HG03045 (cell line): ENCODE measurements around the gene NHS.
"Not testable (repeated sequence)": the region's sequence is repeated elsewhere in the genome, so short reads cannot be mapped to it uniquely, and the experiment has no call there.

Source experiments
- ATAC-seq: cut with Tn5 transposase; IDR thresholded peaks from one replicate; pipeline ENCODE4 v1.9.1; 2021; ENCODE audit warnings: mild to moderate bottlenecking, moderate library complexity; ENCODE audit not compliant: unreplicated experiment

The NHS gene

DNA sequence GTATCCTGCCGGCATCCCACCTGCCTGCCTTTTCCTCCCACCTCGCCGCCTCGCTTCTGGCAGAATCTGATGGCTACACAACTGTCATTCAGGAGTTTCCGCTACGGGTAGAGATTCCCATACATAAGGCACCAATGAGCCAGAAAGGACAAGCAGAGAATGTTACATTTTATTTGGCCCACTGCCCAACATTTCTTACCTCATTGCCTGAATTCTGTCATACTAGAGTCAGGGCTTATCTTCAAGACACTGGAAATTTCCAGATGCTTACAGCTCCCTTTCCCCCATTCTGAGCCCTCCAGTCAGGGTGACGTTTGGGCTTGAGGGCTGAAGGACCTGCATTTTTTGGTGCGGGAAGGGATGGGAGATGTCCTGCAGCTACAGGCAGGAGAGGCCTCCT, 113.0 kb downstream of the NHS start:
- no peak for ATAC-seq

DNA sequence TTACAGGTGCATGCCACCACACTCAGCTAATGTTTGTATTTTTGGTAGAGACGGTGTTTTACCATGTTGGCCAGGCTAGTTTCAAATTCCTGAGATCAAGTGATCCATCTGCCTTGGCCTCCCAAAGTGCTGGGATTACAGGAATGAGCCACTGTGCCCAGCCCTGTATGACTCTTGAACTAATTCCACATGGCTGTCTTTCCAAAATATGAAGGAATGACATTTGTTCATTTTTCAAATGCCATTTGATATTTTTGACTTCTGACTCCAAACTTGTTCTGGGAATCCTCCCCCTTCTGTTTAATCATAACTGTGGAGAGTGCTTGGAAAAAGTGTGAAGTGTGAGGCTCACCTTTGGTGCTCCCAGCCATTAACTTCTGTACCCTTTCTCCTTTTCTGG, 119.2 kb downstream of the NHS start:
- no peak for ATAC-seq

GRCh38 chrX:17495052-17495451, 120.1 kb downstream of the NHS start:
- ATAC-seq: no peak

DNA sequence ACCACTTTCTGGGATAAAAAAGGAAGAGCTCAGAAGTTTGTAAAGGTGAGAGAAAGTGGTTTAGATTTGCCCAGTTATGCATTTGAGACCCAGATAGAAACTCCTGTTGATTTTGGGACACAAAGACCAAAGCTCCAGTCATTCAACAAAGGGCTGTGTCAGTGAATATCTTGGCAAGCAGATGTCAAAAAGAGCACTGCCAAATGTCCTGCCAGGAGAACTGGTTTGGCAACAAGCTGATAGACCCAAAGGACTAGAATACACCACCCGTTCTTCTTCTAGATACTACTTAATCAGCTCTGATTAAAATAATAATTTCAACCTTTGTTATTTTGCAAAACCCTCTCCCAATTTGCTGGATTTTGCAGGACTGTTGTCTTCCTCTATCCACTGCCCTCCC, 121.4 kb downstream of the NHS start:
- no peak for ATAC-seq

- no peak for ATAC-seq
Observed at GRCh38 chrX:17497193-17497592, 122.2 kb downstream of the NHS start.

GRCh38 chrX:17499512-17499911, 124.5 kb downstream of the NHS start:
- no peak for ATAC-seq

GRCh38 chrX:17500145-17500579, 125.2 kb downstream of the NHS start:
- no peak for ATAC-seq

DNA sequence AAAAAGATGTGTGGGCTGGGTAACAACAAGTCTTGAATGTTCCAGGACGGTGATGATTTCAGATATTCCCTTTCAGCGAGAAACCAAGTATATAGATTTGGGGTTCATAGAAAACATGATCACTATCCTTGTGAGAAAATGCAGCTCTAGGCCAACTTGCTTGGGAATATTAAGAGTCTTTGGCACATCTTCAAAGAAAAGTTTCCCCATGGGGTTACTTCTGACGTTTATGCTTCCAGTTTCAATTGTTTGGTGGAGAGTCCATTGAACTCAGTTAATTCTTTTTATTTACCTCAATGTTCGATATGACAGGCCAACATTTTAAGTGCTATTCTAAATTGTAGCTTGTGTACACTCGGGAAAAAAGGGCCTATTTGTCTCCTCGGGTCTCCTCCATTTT, 126.7 kb downstream of the NHS start:
- ATAC-seq: no peak

DNA sequence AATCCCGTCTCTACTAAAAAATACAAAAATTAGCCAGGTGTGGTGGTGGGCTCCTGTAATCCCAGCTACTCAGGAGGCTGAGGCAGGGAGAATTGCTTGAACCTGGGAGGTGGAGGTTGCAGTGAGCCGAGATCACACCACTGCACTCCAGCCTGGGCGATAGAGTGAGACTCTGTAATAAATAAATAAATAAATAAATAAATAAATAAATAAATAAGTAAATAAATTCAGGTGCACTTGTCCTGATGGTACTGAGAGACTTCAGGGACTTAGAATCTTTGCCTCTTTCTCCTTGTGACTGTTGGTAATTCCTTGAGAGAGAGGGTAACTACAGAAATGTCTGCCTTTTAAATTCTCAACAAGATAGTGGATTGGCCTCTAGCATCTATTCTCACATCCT, 131.4 kb downstream of the NHS start:
- not testable (repeated sequence) for ATAC-seq

DNA sequence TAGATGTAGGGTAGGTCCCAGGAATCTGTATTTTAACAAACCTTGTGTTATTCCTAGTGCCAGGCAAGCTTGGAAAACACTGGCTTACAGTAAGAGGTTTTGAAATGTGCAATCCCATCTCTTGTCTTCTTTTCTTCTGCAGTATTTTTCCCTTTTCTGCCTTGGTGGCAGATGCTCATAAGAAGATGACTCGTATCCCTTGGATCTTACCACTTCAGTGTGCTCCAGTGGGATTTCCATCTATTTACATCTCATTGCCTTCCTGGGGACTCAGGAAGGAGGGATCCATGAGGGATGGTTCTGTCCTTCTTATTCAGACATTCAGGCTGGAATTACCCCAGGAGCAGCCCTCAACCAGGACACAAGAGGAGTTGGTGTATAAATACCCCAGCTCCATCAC, 136.6 kb downstream of the NHS start:
- ATAC-seq: no peak

GRCh38 chrX:17519358-17519757, 144.4 kb downstream of the NHS start:
- no peak for ATAC-seq

GRCh38 chrX:17520016-17520615, 145.1 kb downstream of the NHS start:
- no peak for ATAC-seq

DNA sequence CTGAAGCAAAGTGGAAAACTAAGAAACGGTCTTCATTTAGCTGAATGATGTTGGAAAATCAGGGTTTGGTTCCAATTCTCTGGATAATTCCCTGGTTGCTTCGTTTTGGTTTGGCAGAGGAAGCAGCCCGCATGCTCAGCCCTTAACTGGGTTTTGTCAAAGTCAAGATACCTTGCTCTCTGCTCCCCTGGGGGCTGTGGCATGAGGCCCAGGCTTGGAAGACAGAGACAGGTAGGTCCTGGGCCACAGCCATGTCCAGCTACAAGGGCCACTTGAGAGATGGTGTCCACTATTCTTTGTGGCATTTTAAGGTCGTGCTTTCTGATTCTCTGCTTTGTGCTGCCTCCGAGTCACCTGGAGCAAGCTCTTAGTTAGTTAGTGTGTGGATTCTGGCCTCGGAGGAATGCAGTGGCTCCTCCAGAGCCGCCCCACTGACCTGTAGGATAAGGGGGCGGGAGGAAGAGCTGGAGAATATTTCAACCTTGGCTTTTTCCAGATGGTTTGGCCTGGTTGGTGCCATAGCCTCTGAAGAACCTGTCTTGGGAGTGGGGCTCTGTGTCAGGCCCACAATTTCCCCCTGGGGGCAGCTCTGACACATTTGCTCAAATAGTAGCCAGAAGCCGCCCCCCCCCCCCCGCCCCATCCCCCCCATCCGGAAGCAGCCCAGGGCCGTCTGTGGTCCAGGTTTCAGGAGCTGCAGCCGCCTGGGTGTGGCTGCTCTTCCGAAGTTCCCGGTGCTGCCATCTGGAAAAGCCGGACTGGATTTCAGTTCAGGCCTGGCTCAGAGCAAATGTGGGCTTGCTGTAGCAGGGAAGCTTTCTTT, 147.1 kb downstream of the NHS start:
- no peak for ATAC-seq

DNA sequence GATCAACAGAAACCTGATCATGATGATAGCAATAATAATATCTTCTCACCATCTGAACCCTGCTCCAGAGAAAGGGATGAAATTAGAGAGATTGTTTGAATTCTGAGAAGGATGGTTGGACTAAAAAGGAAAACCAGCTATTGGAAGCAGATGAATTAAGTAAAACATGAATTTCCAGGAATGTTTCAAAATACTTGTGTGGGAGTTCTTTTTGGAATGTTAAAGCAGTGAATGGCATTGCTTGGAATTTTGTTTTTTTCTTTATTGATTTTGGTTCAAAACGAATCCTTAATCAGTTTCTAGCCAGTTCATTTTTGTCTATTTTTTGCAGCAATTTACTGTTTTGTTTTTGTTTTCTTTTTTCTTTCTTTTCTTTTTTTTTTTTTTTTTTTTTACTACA, 150.3 kb downstream of the NHS start:
- ATAC-seq: no peak

DNA sequence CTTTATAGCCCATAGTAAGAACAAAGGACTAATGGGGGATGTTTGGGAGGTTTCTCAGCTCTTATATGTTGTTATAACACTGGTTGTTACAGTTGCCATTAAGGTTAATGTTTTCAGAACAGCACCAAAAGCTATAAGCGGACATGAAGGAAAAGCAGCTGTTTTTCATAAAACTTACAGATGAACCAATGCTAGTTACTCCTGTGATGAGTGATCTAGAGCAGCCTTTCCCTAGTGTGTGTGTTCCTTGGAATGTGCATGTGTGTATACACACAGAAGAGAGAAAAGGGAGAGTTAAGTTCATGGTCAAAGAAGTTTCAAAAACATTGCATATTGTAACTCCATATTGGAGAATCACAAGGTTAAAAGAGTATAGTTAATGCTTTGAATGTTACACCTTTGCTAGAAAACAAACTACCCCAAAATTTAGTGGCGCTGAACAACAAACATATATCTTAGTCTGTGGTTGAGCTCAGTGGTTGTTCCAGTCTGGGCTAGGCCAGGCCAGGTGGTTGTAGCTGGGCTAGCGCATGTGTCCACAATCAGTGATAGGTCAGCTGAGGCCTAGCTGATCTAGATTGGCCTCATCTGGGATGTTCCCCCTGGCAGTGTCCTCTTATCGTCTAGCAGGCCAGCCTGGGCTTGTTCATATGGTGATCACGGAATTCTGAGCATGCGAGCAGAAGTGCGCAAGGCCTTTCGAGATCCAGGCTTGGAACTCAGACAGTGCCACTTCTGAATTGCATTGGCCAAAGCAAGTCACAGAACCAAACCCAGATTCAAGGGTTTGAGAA, 151.0 kb downstream of the NHS start:
- ATAC-seq: no peak

DNA sequence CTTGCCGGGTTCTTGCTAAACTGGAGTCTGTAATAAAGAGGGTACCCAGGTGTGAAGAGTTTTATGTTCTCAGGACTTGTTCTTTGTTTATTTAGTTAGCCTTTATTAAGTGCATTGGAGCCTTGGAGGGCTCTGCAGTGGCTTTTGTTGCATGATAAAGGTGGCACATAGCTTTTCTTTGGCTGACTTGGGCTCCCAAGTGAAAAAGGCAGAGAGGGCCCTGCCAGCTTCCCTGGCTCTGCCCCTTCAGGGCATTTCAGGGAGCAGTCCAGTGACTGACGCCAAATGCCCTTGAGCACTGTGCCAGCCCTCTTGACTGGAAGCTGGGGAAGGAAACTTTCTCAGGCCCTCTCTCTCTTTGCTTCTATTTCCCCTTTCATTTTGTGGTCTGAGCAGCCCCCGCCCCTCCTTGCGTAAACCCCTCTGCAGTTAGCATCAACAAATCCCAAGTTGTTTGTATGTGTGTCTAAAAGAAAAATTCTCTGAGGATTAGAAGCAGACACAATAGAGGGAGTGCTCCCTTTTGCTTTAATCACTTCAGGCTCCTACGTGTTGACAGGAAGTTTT, 152.2 kb downstream of the NHS start:
- ATAC-seq: no peak

DNA sequence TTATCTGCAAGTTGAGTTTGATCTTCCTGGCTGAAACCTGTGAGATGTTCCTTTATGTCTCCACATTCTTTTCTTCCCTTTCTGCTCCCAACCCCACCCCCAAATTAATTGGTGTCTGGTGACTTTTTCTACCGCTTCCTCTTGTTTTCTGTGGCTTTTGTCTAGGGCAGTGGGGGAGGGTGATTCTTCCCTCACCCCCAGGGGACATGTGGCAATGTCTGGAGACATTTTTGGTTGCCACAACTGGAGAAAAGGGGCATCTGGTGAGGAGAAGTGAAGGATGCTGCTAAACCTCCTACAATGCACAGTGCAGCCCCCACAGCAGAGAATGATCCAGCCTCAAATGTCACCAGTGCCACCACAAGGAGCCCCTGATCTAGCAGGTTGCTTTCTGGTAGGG, 152.9 kb downstream of the NHS start:
- no peak for ATAC-seq

- ATAC-seq: no peak
Observed at GRCh38 chrX:17529151-17529745, 154.2 kb downstream of the NHS start.

GRCh38 chrX:17531500-17531899, 156.5 kb downstream of the NHS start:
- ATAC-seq: no peak

DNA sequence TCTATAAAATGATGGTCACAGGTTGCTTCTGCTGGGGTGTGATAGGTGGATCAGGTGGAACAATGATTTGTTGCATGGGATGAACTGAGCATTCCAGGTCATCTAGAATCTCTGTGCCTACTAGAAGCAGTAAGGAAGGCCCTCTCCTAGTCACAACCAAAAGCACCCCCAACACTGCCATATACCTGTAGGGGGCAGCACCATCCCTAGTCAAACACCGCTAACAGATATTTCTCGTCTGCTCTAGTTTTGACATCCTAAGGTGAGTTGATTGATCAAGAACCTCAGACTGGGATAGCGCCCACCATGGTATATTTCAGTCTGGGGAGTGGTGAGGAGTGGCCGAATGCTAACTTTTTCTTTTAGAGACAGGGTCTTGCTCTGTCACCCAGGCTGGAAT, 160.2 kb downstream of the NHS start:
- ATAC-seq: no peak

DNA sequence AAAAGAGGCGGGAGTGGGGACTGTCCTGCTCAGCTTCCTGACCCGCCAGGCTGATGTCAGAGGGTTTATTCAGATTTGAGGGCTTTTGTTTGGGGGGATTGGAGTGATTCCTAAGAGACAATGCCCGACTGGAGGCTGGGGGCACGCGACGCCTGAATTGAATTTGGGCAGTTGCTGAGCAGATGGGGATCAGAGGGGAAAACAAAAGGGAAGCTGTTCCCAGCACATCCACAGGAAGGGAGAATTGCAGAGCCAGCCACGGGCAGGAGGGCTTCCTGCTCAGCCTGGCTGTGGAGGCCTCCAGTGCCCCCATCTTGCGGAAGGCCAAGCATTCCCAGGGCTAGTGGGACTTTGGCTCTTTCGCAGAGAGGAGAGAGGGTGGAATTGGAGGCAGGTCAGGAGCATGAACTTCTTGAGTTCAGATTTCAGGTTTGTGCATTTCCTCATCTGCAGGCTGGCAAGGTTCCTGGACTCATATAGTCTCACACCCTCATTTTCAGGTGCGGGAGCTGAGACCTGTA, 162.8 kb downstream of the NHS start:
- ATAC-seq: no peak
